Dermis blood vessel endothelial cell (primary cell): ENCODE results near the gene DYNLT1. TPM values are rescaled to one million over a fixed set of nuclear protein-coding genes. Genes with fewer than 3 reads are reported as not detected.
A peak's percentile ranks its signal among the peaks of the same experiment; 100 is the strongest.

Source experiments
- DNase-seq: peaks from one replicate; pipeline ENCODE4 v3.0.0; 2010
- total RNA-seq: library from RNA; depleted of rRNA; stranded (reverse); fragments of >200 nt; gene quantifications from 2 replicates; pipeline ENCODE4 v1.2.3, GENCODE V29; 2014

DYNLT1 gene
- total RNA-seq, 1 donor from 2014 or later: 80.2 TPM

GRCh38 chr6:158595223-158595622 lies 49.3 kb downstream of the DYNLT1 start:
- peak; percentile 55 for DNase-seq

- DNase-seq: no peak
Observed at GRCh38 chr6:158593670-158594069, 50.9 kb downstream of the DYNLT1 start.

- DNase-seq: no peak
Observed at GRCh38 chr6:158591810-158592209, 52.7 kb downstream of the DYNLT1 start.

- DNase-seq: peak; percentile 69
Observed at GRCh38 chr6:158591134-158591809, 53.3 kb downstream of the DYNLT1 start.

- DNase-seq: no peak
Observed at GRCh38 chr6:158589366-158589765, 55.2 kb downstream of the DYNLT1 start.

- no peak for DNase-seq
Observed at GRCh38 chr6:158586652-158587051, 57.9 kb downstream of the DYNLT1 start.

Other genes with a start within 250 kb of the DYNLT1 start
- 43.9 and 57.9 TPM in 2 replicates for gene TMEM181, start 84.7 kb downstream of the DYNLT1 start, total RNA-seq
- 0.70 and 0.85 TPM in 2 replicates for gene SYTL3, start 5.3 kb upstream of the DYNLT1 start, total RNA-seq
- 90.7 and 105 TPM in 2 replicates for gene EZR, start 174.6 kb upstream of the DYNLT1 start, total RNA-seq